Erythroblast (primary cell): ENCODE results near the gene KLHDC8B.

Experiments used
- GATA1 ChIP-seq: IDR thresholded peaks from 2 replicates; pipeline ENCODE4 v1.6.1; 2011; ENCODE audit warnings: low read depth, mild to moderate bottlenecking, control low read depth, low read length, moderate library complexity
- POLR2A ChIP-seq: IDR thresholded peaks from 2 replicates; pipeline ENCODE4 v1.6.1; 2011; ENCODE audit warnings: mild to moderate bottlenecking, low read length

GRCh38 chr3:49157289-49157688 lies 14.1 kb upstream of the KLHDC8B start:
- TF ChIP-seq POLR2A: no peak
- TF ChIP-seq GATA1: no peak
